Skeletal muscle tissue (tissue), 4 donors: Measurements from ENCODE around the gene SMAP1. TPM values are rescaled to one million over a fixed set of nuclear protein-coding genes. Genes with fewer than 3 reads are reported as not detected.

Experiments
- H3K27ac ChIP-seq: one replicate; pipeline ENCODE4 v1.7.0; 2013; ENCODE audit warnings: mild to moderate bottlenecking, low read depth, low read length, inconsistent platforms
- H3K27me3 ChIP-seq, 3 donors: one replicate each; pipeline ENCODE4 v1.7.0; 2013; ENCODE audit warnings: low read length in 3 of 3; ENCODE audit not compliant: control insufficient read depth in 3 of 3, insufficient read depth in 3 of 3
- H3K36me3 ChIP-seq, 3 donors: one replicate each; pipeline ENCODE4 v1.7.0; 2013; ENCODE audit warnings: low read length in 3 of 3; ENCODE audit not compliant: control insufficient read depth in 3 of 3, insufficient read depth in 3 of 3
- H3K4me1 ChIP-seq, 3 donors: one replicate each; pipeline ENCODE4 v1.7.0; 2013; ENCODE audit warnings: low read length in 3 of 3, mild to moderate bottlenecking in 3 of 3; ENCODE audit not compliant: control insufficient read depth in 3 of 3, insufficient read depth in 3 of 3
- H3K4me3 ChIP-seq, 3 donors: one replicate each; pipeline ENCODE4 v1.7.0; 2013; ENCODE audit warnings: low read length in 3 of 3
- H3K9ac ChIP-seq, 3 donors: one replicate each; pipeline ENCODE4 v1.7.0; 2013; ENCODE audit warnings: low read length in 3 of 3, mild to moderate bottlenecking in 3 of 3, moderate library complexity in 2 of 3, low read depth in 1 of 3
- H3K9me3 ChIP-seq, 3 donors: one replicate each; pipeline ENCODE4 v1.7.0; 2013; ENCODE audit warnings: low read length in 3 of 3; ENCODE audit not compliant: control insufficient read depth in 3 of 3
- total RNA-seq: library from RNA; depleted of rRNA; stranded (reverse); fragments of >200 nt; gene quantifications from one replicate; pipeline ENCODE4 v1.2.3, GENCODE V29; 2014
- donor health status: Osteomylitis.

SMAP1 gene
- total RNA-seq, 1 donor from 2014 or later: 13.6 TPM

DNA sequence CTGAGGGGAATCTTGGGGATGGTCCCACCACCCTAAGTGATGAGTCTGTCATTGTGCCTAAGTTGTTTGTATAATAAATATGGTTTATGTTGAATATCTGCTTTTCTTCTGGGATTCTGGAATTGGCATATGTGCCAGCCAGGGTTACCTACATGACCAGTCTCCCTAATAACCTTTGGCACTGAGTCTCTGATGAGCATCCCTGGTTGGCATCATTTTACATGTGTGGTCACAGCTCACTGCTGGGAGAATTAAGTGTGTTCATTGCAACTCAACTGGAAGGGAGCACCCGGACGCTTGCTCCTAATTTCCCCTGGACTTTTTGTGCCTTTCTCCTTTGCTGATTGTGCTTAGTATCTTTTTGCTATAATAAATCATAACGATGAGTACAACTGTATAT is 8.1 kb downstream of the SMAP1 start:
- Histone ChIP-seq H3K27me3 (no peaks in the 10 kb centered on the region), H3K27ac (no peak overlapping the region)

DNA sequence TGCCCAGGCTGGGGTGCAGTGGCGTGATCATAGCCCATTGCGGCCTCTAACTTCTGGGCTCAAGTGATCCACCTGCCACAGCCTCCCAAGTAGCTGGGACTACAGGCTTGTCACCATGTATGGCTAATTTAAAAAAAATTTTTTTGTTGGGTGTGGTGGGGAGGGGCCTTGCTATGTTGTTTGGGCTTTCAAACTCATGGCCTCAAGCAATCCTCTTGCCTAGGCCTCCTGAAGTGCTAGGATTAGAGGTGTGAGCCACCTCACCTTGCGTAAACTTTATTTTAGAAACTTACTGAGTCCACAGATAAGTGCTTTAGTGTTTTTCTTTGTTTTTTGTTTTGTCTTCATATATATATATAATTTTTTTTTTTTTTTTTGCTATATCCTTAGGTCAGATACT is 9.1 kb downstream of the SMAP1 start:
- H3K4me1 ChIP-seq: peaks cover 2 to 13% (median 8%) of the 10 kb centered on the region in 3 donors
- H3K9ac ChIP-seq: no peak overlapping the region
- no peaks in the 10 kb centered on the region for H3K27me3 ChIP-seq
- no peaks in the 10 kb centered on the region for H3K36me3 ChIP-seq
- H3K9me3 ChIP-seq: no peaks in the 10 kb centered on the region
- H3K27ac ChIP-seq: no peak overlapping the region
- H3K4me3 ChIP-seq: no peak overlapping the region

More for the DNA sequence above, 8.1 kb downstream of the SMAP1 start:
- Histone ChIP-seq H3K4me3 (no peak overlapping the region), H3K9ac (no peak overlapping the region), H3K36me3 (no peaks in the 10 kb centered on the region), H3K4me1 (peaks cover 2 to 15% (median 8%) of the 10 kb centered on the region in 3 donors), H3K9me3 (no peaks in the 10 kb centered on the region)

DNA sequence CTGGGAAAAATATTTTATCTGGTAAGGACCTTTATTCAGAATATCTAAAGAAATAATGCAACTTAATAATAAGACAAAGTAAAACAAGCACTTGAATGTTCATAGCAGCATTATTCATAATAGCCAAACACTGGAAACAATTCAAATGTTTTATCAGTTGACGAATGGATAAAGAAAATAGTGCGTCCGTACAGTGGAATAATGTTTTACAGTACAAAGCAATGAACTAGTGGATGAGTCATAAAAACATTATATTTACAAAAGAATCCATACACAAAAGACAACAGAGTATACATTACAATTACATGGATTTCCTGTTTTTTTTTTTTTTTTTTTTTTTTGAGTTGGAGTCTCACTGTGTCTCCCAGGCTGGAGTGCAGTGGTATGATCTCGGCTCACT is 12.7 kb downstream of the SMAP1 start:
- Histone ChIP-seq H3K9ac (no peak overlapping the region), H3K4me3 (no peak overlapping the region), H3K27ac (no peak overlapping the region), H3K9me3 (no peaks in the 10 kb centered on the region), H3K36me3 (no peaks in the 10 kb centered on the region), H3K27me3 (no peaks in the 10 kb centered on the region), H3K4me1 (peaks cover 9 to 11% (median 10%) of the 10 kb centered on the region in 3 donors)

DNA sequence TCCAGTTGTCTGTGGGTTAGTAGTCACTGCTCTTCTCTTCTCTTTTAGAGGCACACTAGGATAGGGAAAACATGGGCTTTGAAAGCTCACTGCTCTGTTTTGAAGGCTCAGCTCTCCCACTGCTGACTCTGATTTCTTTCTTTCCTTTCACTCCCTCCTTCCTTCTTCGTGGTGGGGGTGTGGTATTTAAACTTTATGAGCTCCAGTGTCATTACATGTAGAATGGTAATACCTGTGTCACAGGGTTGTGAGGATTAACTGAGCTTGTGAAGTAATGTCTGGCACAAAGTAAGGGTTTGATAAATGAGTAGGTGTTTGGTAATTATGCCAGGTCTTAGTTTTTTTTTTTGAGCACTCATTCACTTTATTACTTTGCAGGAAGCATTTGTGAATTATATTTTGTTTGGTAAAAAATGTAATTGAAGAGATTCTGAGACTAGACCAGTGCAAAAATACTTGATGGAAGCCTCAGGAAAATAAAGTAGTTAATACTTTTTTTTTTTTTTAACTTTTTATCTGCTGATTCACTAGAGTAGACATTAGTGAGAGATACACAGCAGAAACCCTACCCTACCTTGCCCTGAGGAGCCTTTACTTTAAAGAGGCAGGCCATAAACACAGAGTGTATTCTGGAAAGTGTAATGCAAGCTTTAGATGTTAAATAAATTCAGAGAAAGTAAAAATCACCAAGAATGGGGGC is 17.3 kb downstream of the SMAP1 start:
- Histone ChIP-seq H3K9me3 (no peaks in the 10 kb centered on the region), H3K4me3 (no peak overlapping the region), H3K27ac (peak overlapping the region; percentile 64), H3K9ac (peak overlapping the region; percentile 18 to 68 (median 46)), H3K27me3 (no peaks in the 10 kb centered on the region), H3K4me1 (peaks cover 8 to 15% (median 14%) of the 10 kb centered on the region in 3 donors), H3K36me3 (no peaks in the 10 kb centered on the region)

DNA sequence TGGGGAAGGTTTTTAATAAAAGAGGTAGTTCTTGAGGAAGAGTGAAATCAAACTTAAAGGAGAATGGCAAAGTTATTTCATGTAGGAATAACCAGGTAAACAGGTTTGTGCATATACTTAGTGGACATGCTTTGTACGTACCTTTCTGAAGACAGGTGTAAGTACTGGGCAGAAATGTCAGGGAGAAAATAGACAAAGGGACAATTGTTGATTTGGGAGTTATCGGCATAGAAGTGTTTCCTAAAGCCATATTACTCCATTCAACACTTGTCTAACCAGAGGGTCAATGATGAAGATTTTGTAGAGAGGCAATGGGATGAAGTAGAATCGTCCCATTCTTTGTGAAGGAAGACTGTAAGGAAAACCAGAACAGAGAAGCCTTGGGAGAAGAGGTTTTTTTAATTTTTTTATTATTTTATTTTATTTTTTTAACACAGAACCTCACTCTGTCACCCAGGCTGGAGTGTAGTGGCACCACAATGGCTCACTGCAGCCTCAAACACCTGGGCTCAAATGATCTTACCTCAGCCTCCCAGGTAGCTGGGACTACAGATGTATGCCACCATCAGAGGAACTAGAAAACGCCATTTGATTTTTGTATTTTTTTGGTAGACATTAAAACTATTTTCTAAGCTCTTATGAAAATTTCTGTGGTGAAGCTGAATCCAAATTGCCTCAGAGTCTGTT is 18.0 kb downstream of the SMAP1 start:
- H3K9me3 ChIP-seq: no peaks in the 10 kb centered on the region

DNA sequence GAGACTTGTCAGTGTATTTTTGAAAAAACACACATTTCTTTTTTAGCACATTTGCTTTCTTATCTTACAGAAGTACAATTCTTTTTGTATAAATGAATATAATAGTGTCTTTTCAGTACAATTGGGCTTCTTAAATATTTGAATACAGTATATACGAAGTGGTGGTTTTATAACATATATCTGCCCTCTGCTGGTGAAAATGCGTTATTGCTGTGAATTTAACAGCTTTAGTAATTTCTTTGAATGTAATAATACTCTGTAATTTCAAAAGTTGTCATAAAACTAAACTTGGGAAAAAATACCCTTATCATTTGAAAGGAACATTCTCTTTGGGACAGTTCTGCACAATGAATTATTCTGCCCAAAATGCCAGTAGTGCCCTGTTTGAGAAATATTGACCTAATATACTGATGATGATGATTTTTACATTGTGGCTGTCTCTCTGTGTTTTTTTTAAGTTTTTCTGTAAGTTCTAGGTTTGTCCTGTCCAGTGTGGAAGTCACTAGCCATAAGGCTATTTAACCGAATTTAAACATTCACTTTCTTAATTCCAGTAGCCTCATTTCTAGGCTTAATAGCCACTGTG is 19.0 kb downstream of the SMAP1 start:
- Histone ChIP-seq H3K36me3 (no peaks in the 10 kb centered on the region), H3K27me3 (no peaks in the 10 kb centered on the region), H3K9ac (peak overlapping the region in 1 of 3 donors; percentile 7), H3K4me3 (no peak overlapping the region), H3K27ac (no peak overlapping the region), H3K9me3 (no peaks in the 10 kb centered on the region), H3K4me1 (peaks cover 8 to 15% (median 14%) of the 10 kb centered on the region in 3 donors)

More for the DNA sequence above, 18.0 kb downstream of the SMAP1 start:
- no peaks in the 10 kb centered on the region for H3K36me3 ChIP-seq
- H3K4me1 ChIP-seq: peaks cover 8 to 15% (median 14%) of the 10 kb centered on the region in 3 donors
- H3K27me3 ChIP-seq: no peaks in the 10 kb centered on the region
- peak overlapping the region in 1 of 3 donors; percentile 4 for H3K9ac ChIP-seq
- H3K27ac ChIP-seq: no peak overlapping the region
- no peak overlapping the region for H3K4me3 ChIP-seq

DNA sequence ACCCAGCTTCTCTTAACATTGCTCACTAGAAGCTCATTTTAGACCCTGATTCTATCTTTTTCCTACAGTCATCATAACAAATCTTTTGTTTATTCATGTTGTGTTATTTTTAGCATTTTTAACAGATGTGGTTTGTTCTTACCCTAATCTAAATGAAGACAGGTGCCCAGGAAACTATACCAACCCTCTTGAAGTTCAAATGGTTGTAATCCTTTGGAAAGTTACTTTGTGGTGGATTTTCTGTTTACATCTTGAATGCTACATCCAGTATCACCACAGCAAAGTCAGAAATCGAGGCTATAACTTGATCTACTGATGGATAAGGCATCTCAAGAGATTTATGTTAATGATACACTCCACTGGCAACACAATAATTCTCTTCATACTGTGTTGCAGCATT is 26.2 kb downstream of the SMAP1 start:
- no peak overlapping the region for H3K9ac ChIP-seq
- no peaks in the 10 kb centered on the region for H3K9me3 ChIP-seq
- no peak overlapping the region for H3K4me3 ChIP-seq
- peaks cover 0 to 7% (median 0%) of the 10 kb centered on the region in 3 donors for H3K4me1 ChIP-seq
- no peak overlapping the region for H3K27ac ChIP-seq
- H3K27me3 ChIP-seq: no peaks in the 10 kb centered on the region
- no peaks in the 10 kb centered on the region for H3K36me3 ChIP-seq

DNA sequence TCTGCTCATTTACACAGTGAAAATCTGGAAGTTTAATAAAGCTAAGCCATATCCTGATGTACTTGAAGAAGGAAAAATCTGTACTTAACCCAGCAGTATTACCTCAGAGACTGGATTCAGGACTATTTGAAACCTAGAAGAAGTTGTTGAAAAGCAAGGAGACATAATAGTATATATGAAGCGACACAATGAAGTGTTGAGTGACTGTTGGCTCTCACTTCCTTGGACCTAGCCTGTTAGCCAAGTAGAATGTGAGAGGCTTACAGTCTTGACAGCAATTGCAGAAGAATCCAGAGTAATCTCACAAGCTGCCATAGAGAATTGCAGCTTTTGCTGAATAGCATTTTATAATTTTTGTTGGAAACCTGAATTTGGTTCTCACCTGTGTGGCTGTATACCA is 26.7 kb downstream of the SMAP1 start:
- Histone ChIP-seq H3K36me3 (peaks cover under 1 to 2% (median 1%) of the 10 kb centered on the region in 3 donors), H3K9ac (no peak overlapping the region), H3K27ac (no peak overlapping the region), H3K9me3 (no peaks in the 10 kb centered on the region), H3K4me1 (peaks cover 0 to 12% (median 0%) of the 10 kb centered on the region in 3 donors), H3K4me3 (no peak overlapping the region), H3K27me3 (no peaks in the 10 kb centered on the region)

DNA sequence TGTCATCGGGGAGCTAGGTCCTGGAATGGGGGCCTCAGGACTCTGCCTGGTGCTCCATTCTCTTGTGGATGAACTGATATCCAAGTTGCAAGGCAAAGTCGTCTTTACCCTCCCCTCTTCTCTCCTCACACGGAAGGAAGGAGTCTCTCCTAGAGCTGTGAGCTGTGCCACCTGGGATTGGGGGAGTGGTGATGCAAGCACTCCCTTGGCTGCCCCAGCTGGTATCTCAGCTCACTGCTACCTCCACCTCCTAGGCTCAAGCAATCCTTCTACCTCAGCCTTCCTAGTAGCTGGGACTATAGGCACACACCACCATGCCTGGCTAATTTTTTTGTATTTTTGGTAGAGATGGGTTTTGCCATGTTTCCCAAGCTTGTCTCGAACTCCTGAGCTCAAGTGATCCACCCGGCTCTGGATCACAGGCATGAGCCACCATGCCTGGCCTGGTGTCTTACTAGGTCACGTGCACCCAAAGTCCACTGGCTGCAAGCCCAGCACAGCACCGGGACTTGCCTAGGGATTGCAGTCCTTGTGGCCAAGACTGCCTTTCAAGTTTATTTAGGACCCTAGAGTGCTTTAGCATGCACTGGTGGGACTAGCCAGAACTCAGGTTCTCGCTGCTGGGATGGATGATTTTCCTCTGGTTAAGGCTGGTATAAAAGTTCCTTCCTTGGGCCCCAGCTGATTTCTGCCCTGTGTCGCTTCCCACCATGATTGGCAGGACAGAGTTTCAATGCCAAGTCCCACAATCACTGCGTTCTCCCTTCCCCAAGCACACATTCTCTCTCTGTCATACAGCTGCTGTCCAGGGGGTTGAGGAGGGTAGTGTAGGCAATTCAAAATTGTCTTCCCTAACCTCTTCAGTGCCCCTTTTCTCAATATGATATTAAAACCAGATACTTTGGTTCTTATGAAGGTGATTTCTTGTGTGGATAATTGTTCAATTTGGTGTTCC is 33.5 kb downstream of the SMAP1 start:
- Histone ChIP-seq H3K9ac (no peak overlapping the region), H3K36me3 (peaks cover 5 to 8% (median 6%) of the 10 kb centered on the region in 3 donors), H3K9me3 (no peaks in the 10 kb centered on the region), H3K27me3 (no peaks in the 10 kb centered on the region), H3K4me3 (no peak overlapping the region), H3K27ac (no peak overlapping the region), H3K4me1 (peaks cover 8 to 18% (median 8%) of the 10 kb centered on the region in 3 donors)
